Panc1 (cell line): ENCODE results near the gene H1-8.

ENCODE experiments used
- CTCF ChIP-seq: fragments of 450-650 bp; IDR thresholded peaks from 2 replicates; pipeline ENCODE4 v1.5.1; 2017; ENCODE audit warnings: mild to moderate bottlenecking
- SIN3A ChIP-seq: IDR thresholded peaks from 2 replicates; pipeline ENCODE4 v1.6.1; 2012; ENCODE audit warnings: low read depth, mild to moderate bottlenecking, low read length, moderate library complexity, borderline replicate concordance; ENCODE audit not compliant: insufficient read depth

- no peak for TF ChIP-seq CTCF
- no peak for TF ChIP-seq SIN3A
Measured at GRCh38 chr3:129527262-129527661, 15.7 kb upstream of the H1-8 start.
